GM12873 (cell line): ENCODE measurements around the gene AFAP1.

ENCODE experiments used
- CTCF ChIP-seq: IDR thresholded peaks from 2 replicates; pipeline ENCODE4 v1.5.1; 2012; ENCODE audit warnings: low read depth, mild to moderate bottlenecking, moderate library complexity, low read length, control low read depth; ENCODE audit not compliant: insufficient read depth; ENCODE audit errors: missing control alignments

AFAP1 gene

GRCh38 chr4:7736436-7737267, 203.0 kb downstream of the AFAP1 start:
- TF ChIP-seq CTCF, result no peak

GRCh38 chr4:7735961-7736360, 203.7 kb downstream of the AFAP1 start:
- TF ChIP-seq CTCF, result no peak

GRCh38 chr4:7735395-7735794, 204.3 kb downstream of the AFAP1 start:
- no peak for TF ChIP-seq CTCF

GRCh38 chr4:7734651-7735260, 204.9 kb downstream of the AFAP1 start:
- no peak for TF ChIP-seq CTCF

GRCh38 chr4:7733801-7734650, 205.6 kb downstream of the AFAP1 start:
- TF ChIP-seq CTCF, result no peak

GRCh38 chr4:7733201-7733600, 206.5 kb downstream of the AFAP1 start:
- TF ChIP-seq CTCF, result no peak

GRCh38 chr4:7732263-7732662, 207.4 kb downstream of the AFAP1 start:
- TF ChIP-seq CTCF, result no peak
